ENCODE measurements around the gene CRIP1. TPM values are rescaled to one million over a fixed set of nuclear protein-coding genes. Genes with fewer than 3 reads are reported as not detected.

CRIP1 gene
- total and polyA plus RNA-seq, 2 donors (not counting 3 experiments of a cell fraction or from before 2014, with no cell fraction given): 3.1 to 8.1 TPM

- Histone ChIP-seq H3K9me3 (replicated peaks; ENCODE audit: control insufficient read depth, insufficient read depth, low read length) (no peaks in the 10 kb centered on the region), H3K79me2 (ENCODE audit: control insufficient read depth, insufficient read depth, low read length) (peaks cover 6% of the 10 kb centered on the region), H3K9me1 (replicated peaks; ENCODE audit: control insufficient read depth, extremely low read depth, insufficient read depth, low read length) (no peaks in the 10 kb centered on the region), H3K9ac (replicated peaks; ENCODE audit: extremely low read depth, insufficient read depth, low read length) (no peak overlapping the region), H3K27ac (ENCODE audit: insufficient read depth, low read depth, low read length) (no peak overlapping the region), H2AFZ (ENCODE audit: low read depth, low read length) (no peak overlapping the region), H3K4me1 (ENCODE audit: control insufficient read depth, extremely low read depth, insufficient read depth, low read length) (no peaks in the 10 kb centered on the region), H3K27me3 (ENCODE audit: control insufficient read depth in 2 of 2, insufficient read depth in 2 of 2, low read length in 2 of 2) (no peaks in the 10 kb centered on the region), H3K4me3 (replicated peaks in 1 of 3; ENCODE audit: insufficient read depth in 1 of 3, low read depth in 1 of 3, low read length in 3 of 3) (no peak overlapping the region), H4K20me1 (replicated peaks; ENCODE audit: control insufficient read depth, extremely low read depth, insufficient read depth, low read length) (no peaks in the 10 kb centered on the region), H3K4me2 (ENCODE audit: insufficient read depth, low read length) (no peak overlapping the region), H3K36me3 (ENCODE audit: control insufficient read depth in 2 of 2, extremely low read depth in 1 of 2, insufficient read depth in 2 of 2, low read length in 2 of 2) (peaks cover 3 to 27% of the 10 kb centered on the region in 2 experiments)
- intact Hi-C loops (cut with micrococcal nuclease): no loop called here
- dilution Hi-C loops (cut with MboI; ENCODE audit: extremely low pct_ligation_motif_present, low sequenced_read_pairs): no loop called here
- CTCF ChIA-PET: interaction anchor here (1.2 to 1.9 kb wide), 3 partner anchors 34 to 76 kb away, joined by 3 to 31 read pairs (median 25); no protein-coding TSS in a partner anchor
- no TSS peak for BruUV-seq (replicated peaks)
- DNase-seq (ENCODE audit: low read depth, low spot score): no peak
- POLR2A ChIA-PET: no interaction called here
- TF ChIP-seq MYC (IDR thresholded peaks at IDR 0.05; ENCODE audit: low read depth, low read length) (no peak), JUN (IDR thresholded peaks at IDR 0.05; ENCODE audit: borderline replicate concordance, insufficient read depth, insufficient read length, low read depth) (no peak), POLR2A (IDR thresholded peaks at IDR 0.05; ENCODE audit: low read depth, low read length) (no peak), FOS (IDR thresholded peaks at IDR 0.05; ENCODE audit: borderline replicate concordance, insufficient read depth, low read length) (no peak), GATA2 (IDR thresholded peaks at IDR 0.05; ENCODE audit: insufficient read depth, insufficient read length, low read depth, low read length) (no peak), EZH2 (IDR thresholded peaks at IDR 0.05; ENCODE audit: borderline replicate concordance, low read depth, low read length, severe bottlenecking) (no peak), POLR2AphosphoS5 (IDR thresholded peaks at IDR 0.05; ENCODE audit: insufficient read depth, low read depth, low read length) (no peak)
- TF ChIP-seq, protein P1, sequence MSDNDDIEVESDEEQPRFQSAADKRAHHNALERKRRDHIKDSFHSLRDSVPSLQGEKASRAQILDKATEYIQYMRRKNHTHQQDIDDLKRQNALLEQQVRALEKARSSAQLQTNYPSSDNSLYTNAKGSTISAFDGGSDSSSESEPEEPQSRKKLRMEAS (IDR thresholded peaks at IDR 0.05; ENCODE audit: insufficient read depth, insufficient read length): no peak
- TF ChIP-seq, protein P2, sequence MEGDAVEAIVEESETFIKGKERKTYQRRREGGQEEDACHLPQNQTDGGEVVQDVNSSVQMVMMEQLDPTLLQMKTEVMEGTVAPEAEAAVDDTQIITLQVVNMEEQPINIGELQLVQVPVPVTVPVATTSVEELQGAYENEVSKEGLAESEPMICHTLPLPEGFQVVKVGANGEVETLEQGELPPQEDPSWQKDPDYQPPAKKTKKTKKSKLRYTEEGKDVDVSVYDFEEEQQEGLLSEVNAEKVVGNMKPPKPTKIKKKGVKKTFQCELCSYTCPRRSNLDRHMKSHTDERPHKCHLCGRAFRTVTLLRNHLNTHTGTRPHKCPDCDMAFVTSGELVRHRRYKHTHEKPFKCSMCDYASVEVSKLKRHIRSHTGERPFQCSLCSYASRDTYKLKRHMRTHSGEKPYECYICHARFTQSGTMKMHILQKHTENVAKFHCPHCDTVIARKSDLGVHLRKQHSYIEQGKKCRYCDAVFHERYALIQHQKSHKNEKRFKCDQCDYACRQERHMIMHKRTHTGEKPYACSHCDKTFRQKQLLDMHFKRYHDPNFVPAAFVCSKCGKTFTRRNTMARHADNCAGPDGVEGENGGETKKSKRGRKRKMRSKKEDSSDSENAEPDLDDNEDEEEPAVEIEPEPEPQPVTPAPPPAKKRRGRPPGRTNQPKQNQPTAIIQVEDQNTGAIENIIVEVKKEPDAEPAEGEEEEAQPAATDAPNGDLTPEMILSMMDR (IDR thresholded peaks at IDR 0.05; ENCODE audit: extremely low read depth in 1 of 2, insufficient read depth in 1 of 2, low read depth in 1 of 2, low read length in 2 of 2): no peak
- no peak for FAIRE-seq
These were observed 39.7 kb upstream of the CRIP1 start for GRCh38 chr14:105446971-105447370.

Data from endothelial cell of umbilical vein (primary cell).